Gastroesophageal sphincter (tissue), 3 donors: ENCODE results near the gene MAP4K2.

Experiments
- CTCF ChIP-seq, 4 experiments: fragments of 200-600 bp in 2 of 4; fragments of 450-650 bp in 2 of 4; sonication (generic) in 1 of 4; IDR thresholded peaks; one replicate each; pipeline ENCODE4 v1.5.1; 2017 to 2019; ENCODE audit warnings: antibody characterized with exemption in 4 of 4, mild to moderate bottlenecking in 2 of 4, moderate library complexity in 2 of 4
- EP300 ChIP-seq: sonication (generic); formaldehyde crosslinking; IDR thresholded peaks from one replicate; pipeline ENCODE4 v1.6.1; 2017; ENCODE audit warnings: antibody characterized with exemption, mild to moderate bottlenecking
- POLR2A ChIP-seq, 2 donors: fragments of 450-650 bp; IDR thresholded peaks; one replicate each; pipeline ENCODE4 v1.6.1; 2017; ENCODE audit warnings: antibody characterized with exemption in 2 of 2, mild to moderate bottlenecking in 2 of 2, moderate library complexity in 1 of 2
- POLR2AphosphoS5 ChIP-seq: sonication (generic); formaldehyde crosslinking; IDR thresholded peaks from one replicate; pipeline ENCODE4 v1.6.1; 2017; ENCODE audit warnings: antibody characterized with exemption

GRCh38 chr11:64844330-64845128 lies 41.5 kb upstream of the MAP4K2 start, which contains the start of gene CDC42BPG:
- TF ChIP-seq POLR2A (IDR thresholded peaks at IDR 0.05) (no peak), EP300 (no peak), CTCF (IDR thresholded peaks at IDR 0.05) (peak in 3 of 4 experiments; percentile 70 to 82 (median 80)), POLR2AphosphoS5 (no peak)
